Fibroblast of lung (primary cell): ENCODE results near the gene CTSD.

ENCODE experiments used
- CTCF ChIP-seq, 2 donors: IDR thresholded peaks in 1 of 2; conservative IDR thresholded peaks in 1 of 2; 1 replicate in 1 of 2; 2 replicates in 1 of 2; pipeline ENCODE4 v1.5.1; 2011 to 2012; ENCODE audit warnings: low read length in 2 of 2, control low read depth in 1 of 2, inconsistent platforms in 1 of 2, low read depth in 1 of 2, mild to moderate bottlenecking in 1 of 2
- EZH2 ChIP-seq: IDR thresholded peaks from 2 replicates; pipeline ENCODE4 v1.5.1; 2012; ENCODE audit warnings: low read length, control low read depth, mild to moderate bottlenecking; ENCODE audit errors: missing control alignments

GRCh38 chr11:1757861-1758610 is 5.7 kb downstream of the CTSD start:
- TF ChIP-seq CTCF (conservative IDR thresholded peaks at IDR 0.05 in 1 of 2, IDR thresholded peaks at IDR 0.05 in 1 of 2; ENCODE audit: low read depth in 1 of 2, low read length in 2 of 2) (no peak), EZH2 (no peak)
